ENCODE results near the gene GINS1. TPM values are rescaled to one million over a fixed set of nuclear protein-coding genes. Genes with fewer than 3 reads are reported as not detected.

Gene GINS1
- total and polyA plus RNA-seq, 2 donors (not counting 1 experiment from before 2014, with no cell fraction given): 0.61 to 2.0 TPM

DNA sequence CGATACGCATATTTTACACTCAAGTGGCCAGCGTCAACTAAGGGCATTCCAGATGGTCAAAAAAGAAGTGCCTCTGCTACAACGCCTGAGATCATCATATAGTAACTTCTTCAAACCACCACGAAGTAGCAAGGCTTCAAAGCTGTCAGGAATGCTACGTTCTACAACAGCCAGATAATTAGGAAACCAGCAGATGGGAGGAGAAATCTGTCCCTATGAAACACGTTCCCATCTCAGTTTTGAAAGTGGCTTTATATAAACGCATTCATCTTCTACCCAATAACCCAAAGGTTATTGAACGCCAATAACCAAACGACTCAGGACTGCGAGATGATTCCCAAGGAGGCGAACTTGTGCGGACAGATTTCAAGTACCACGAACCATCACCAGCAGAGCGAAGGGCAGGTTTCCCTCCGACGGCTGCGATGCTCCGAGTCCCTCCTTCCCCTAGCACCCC, 18.0 kb upstream of the GINS1 start:
- Histone ChIP-seq H3K9ac (ENCODE audit: low read length) (peak overlapping the region; percentile 87), H3K27ac (ENCODE audit: low read length in 2 of 2) (no peak overlapping the region), H3K36me3 (replicated peaks in 1 of 2; ENCODE audit: control extremely low read depth in 1 of 2, control insufficient read depth in 1 of 2, extremely low read depth in 1 of 2, insufficient read depth in 2 of 2, low read length in 1 of 2) (no peaks in the 10 kb centered on the region), H3K4me3 (ENCODE audit: control extremely low read depth in 1 of 5, extremely low read depth in 1 of 5, insufficient read depth in 1 of 5, low read depth in 2 of 5, low read length in 4 of 5) (peak overlapping the region in 4 of 5 experiments; percentile 68 to 85 (median 76)), H3K79me2 (ENCODE audit: control insufficient read depth, insufficient read depth, low read length) (peaks cover 31% of the 10 kb centered on the region), H3K4me2 (replicated peaks; ENCODE audit: low read depth, low read length, poor library complexity, severe bottlenecking) (peak overlapping the region; percentile 99), H3K27me3 (replicated peaks in 1 of 4; ENCODE audit: control extremely low read depth in 1 of 4, control insufficient read depth in 3 of 4, insufficient read depth in 4 of 4, low read length in 3 of 4) (no peaks in the 10 kb centered on the region), H3K9me3 (ENCODE audit: control extremely low read depth in 1 of 3, control insufficient read depth in 2 of 3, insufficient read depth in 1 of 3, low read length in 2 of 3) (no peaks in the 10 kb centered on the region), H3K4me1 (ENCODE audit: control insufficient read depth in 2 of 2, insufficient read depth in 2 of 2, low read length in 2 of 2) (peaks cover 6 to 7% of the 10 kb centered on the region in 2 donors), H4K20me1 (ENCODE audit: control insufficient read depth, insufficient read depth, low read length, poor library complexity, severe bottlenecking) (no peaks in the 10 kb centered on the region), H2AFZ (ENCODE audit: insufficient read depth, low read depth, low read length, poor library complexity, severe bottlenecking) (peak overlapping the region; percentile 85)
- H3K4me1 Mint-ChIP-seq: peaks cover 15% of the 10 kb centered on the region
- ATAC-seq (ENCODE audit: low read depth) (no peak), DNase-seq (no peak)
- 11% methylated on average over 15 of the region's 19 CpGs for WGBS (ENCODE audit: insufficient coverage)
- no peaks in the 10 kb centered on the region for H3K9me3 Mint-ChIP-seq (ENCODE audit: insufficient read depth)
- peak overlapping the region; percentile 93 for H3K4me3 Mint-ChIP-seq
- peak overlapping the region; percentile 70 for H3K27ac Mint-ChIP-seq
- CTCF ChIA-PET: no interaction called here
- no peaks in the 10 kb centered on the region for H3K27me3 Mint-ChIP-seq
- intact Hi-C loops (cut with micrococcal nuclease): no loop called here
- TF ChIP-seq, protein P1, sequence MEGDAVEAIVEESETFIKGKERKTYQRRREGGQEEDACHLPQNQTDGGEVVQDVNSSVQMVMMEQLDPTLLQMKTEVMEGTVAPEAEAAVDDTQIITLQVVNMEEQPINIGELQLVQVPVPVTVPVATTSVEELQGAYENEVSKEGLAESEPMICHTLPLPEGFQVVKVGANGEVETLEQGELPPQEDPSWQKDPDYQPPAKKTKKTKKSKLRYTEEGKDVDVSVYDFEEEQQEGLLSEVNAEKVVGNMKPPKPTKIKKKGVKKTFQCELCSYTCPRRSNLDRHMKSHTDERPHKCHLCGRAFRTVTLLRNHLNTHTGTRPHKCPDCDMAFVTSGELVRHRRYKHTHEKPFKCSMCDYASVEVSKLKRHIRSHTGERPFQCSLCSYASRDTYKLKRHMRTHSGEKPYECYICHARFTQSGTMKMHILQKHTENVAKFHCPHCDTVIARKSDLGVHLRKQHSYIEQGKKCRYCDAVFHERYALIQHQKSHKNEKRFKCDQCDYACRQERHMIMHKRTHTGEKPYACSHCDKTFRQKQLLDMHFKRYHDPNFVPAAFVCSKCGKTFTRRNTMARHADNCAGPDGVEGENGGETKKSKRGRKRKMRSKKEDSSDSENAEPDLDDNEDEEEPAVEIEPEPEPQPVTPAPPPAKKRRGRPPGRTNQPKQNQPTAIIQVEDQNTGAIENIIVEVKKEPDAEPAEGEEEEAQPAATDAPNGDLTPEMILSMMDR (IDR thresholded peaks at IDR 0.05): no peak
- TF ChIP-seq EZH2 (IDR thresholded peaks at IDR 0.05; ENCODE audit: borderline replicate concordance, insufficient read depth, low read depth, low read length, poor library complexity, severe bottlenecking): no peak
- POLR2A ChIA-PET: no interaction called here

DNA sequence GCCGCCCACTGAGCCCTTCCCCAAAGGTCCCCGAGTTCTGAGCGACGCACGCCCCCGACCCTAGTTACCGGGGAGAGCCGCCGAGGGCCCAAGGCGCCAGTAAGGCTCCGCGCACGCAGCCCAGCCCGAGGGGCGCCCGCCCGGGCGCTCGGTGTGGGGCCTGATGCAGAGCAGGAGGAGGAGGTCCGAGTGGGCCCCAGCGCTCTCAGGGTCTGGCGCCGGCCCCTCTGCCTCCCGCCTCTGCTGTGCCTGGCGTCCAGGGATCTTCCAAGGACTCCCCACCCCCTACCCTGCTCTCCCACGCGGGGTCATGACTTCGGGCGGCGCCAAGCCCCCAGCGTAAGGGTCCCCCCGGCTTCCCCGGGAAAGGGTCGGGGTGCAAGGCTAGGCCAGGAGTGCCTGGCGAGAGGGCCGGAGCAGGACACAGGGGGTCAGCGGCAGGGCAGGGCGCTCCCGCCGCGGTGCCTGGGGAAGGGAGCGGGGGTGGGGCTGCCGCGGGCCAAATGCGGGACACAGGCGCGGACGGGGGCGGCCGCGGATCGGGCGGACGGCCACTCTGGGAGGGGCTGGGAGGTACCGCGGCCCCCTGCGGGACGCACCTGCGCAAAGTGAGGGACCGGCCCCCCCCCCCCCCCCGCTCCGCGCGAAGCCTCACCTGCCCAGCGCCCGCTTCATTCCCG, 17.5 kb upstream of the GINS1 start:
- ATAC-seq (ENCODE audit: low read depth): no peak
- Histone ChIP-seq H3K27me3 (replicated peaks in 1 of 4; ENCODE audit: control extremely low read depth in 1 of 4, control insufficient read depth in 3 of 4, insufficient read depth in 4 of 4, low read length in 3 of 4) (no peaks in the 10 kb centered on the region), H3K9me3 (ENCODE audit: control extremely low read depth in 1 of 3, control insufficient read depth in 2 of 3, insufficient read depth in 1 of 3, low read length in 2 of 3) (no peaks in the 10 kb centered on the region), H3K4me1 (ENCODE audit: control insufficient read depth in 2 of 2, insufficient read depth in 2 of 2, low read length in 2 of 2) (peaks cover 6 to 7% of the 10 kb centered on the region in 2 donors), H3K79me2 (ENCODE audit: control insufficient read depth, insufficient read depth, low read length) (peaks cover 25% of the 10 kb centered on the region), H3K27ac (ENCODE audit: low read length in 2 of 2) (peak overlapping the region in 1 of 2 donors; percentile 58), H3K9ac (ENCODE audit: low read length) (peak overlapping the region; percentile 87), H2AFZ (ENCODE audit: insufficient read depth, low read depth, low read length, poor library complexity, severe bottlenecking) (peak overlapping the region; percentile 85), H3K36me3 (replicated peaks in 1 of 2; ENCODE audit: control extremely low read depth in 1 of 2, control insufficient read depth in 1 of 2, extremely low read depth in 1 of 2, insufficient read depth in 2 of 2, low read length in 1 of 2) (no peaks in the 10 kb centered on the region), H4K20me1 (ENCODE audit: control insufficient read depth, insufficient read depth, low read length, poor library complexity, severe bottlenecking) (no peaks in the 10 kb centered on the region), H3K4me3 (ENCODE audit: control extremely low read depth in 1 of 5, extremely low read depth in 1 of 5, insufficient read depth in 1 of 5, low read depth in 2 of 5, low read length in 4 of 5) (peak overlapping the region in 4 of 5 experiments; percentile 68 to 85 (median 76)), H3K4me2 (replicated peaks; ENCODE audit: low read depth, low read length, poor library complexity, severe bottlenecking) (peak overlapping the region; percentile 99)
- ChIA-PET POLR2A (interaction anchor here (1.0 kb wide), 1 partner anchor 72 kb away, joined by 4 read pairs; no protein-coding TSS in a partner anchor), CTCF (interaction anchor here (1.0 to 1.3 kb wide), 2 partner anchors 72 to 95 kb away, joined by 3 to 8 read pairs; no protein-coding TSS in a partner anchor)
- DNase-seq: peak; percentile 52
- no peaks in the 10 kb centered on the region for H3K9me3 Mint-ChIP-seq (ENCODE audit: insufficient read depth)
- peaks cover 17% of the 10 kb centered on the region for H3K4me1 Mint-ChIP-seq
- H3K27me3 Mint-ChIP-seq: no peaks in the 10 kb centered on the region
- intact Hi-C loops (cut with micrococcal nuclease): loop anchor here (1.0 to 5.0 kb wide), 9 partner anchors 9 to 1968 kb away; partner anchors contain the start of genes ACSS1, ENTPD6, NAPB and PYGB
- TF ChIP-seq, protein P1 (IDR thresholded peaks at IDR 0.05): no peak
- no peak for TF ChIP-seq EZH2 (IDR thresholded peaks at IDR 0.05; ENCODE audit: borderline replicate concordance, insufficient read depth, low read depth, low read length, poor library complexity, severe bottlenecking)
- peak overlapping the region; percentile 93 for H3K4me3 Mint-ChIP-seq
- H3K27ac Mint-ChIP-seq: peak overlapping the region; percentile 70
- WGBS (ENCODE audit: insufficient coverage): under 1% methylated on average over 66 of the region's 67 CpGs

All from B cell (primary cell).